ENCODE results near the gene LUZP2.

GRCh38 chr11:25119416-25119815 is 622.6 kb downstream of the LUZP2 start:
- no peak for TF ChIP-seq CTCF (IDR thresholded peaks at IDR 0.05)
- no peak for TF ChIP-seq EP300 (IDR thresholded peaks at IDR 0.05)
- TF ChIP-seq POLR2AphosphoS5 (IDR thresholded peaks at IDR 0.05), result no peak
- TF ChIP-seq POLR2A (IDR thresholded peaks at IDR 0.05), result no peak
